ENCODE measurements around the gene CDK5R1. TPM values are rescaled to one million over a fixed set of nuclear protein-coding genes. Genes with fewer than 3 reads are reported as not detected.

CDK5R1 gene
- total RNA-seq = 8.2 and 14.7 TPM in 2 replicates

DNA sequence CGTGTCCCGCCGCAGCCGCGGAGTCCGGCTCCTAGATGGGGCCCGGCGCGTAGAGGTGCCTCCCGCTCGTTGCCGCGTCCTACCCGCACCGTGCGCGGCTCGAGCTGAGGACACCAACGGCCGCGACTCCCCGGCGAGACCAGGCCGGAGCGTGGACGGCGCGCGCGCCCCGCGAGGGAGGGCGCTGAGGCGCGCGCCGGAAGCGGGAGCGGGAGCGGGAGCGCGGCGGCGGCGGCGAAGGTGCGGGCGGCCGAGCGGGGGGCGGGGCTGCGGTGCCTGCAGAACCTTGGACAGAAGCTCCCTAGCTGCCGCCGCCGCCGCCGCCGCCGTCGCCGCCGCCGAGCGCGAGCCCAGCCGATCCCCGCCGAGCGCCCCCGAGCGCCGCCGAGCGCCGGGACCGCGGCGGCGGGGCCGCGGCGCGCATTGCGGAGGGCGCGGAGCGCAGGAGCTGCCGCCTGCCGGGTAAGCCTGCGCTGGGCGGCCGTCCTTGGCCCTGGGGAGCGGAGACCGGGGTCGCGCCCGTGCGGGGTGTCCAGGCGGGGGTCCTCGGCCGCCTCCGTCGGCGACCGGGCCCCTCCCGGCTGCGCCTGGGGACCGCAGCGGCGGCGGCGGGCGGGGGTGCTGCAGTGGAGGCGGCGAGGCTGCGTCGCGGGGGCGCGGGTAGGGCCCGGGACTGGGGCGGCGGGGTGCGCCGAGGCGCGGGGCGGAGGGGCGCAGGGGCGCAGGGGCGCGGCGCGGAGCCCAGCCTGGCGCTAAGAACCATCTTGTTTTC lies at the start of gene CDK5R1:
TSS of gene CDK5R1 (plus strand) at position 293 of the 772 bp plus-strand sequence. CDS start 628 bp downstream, outside the sequence.

DNA sequence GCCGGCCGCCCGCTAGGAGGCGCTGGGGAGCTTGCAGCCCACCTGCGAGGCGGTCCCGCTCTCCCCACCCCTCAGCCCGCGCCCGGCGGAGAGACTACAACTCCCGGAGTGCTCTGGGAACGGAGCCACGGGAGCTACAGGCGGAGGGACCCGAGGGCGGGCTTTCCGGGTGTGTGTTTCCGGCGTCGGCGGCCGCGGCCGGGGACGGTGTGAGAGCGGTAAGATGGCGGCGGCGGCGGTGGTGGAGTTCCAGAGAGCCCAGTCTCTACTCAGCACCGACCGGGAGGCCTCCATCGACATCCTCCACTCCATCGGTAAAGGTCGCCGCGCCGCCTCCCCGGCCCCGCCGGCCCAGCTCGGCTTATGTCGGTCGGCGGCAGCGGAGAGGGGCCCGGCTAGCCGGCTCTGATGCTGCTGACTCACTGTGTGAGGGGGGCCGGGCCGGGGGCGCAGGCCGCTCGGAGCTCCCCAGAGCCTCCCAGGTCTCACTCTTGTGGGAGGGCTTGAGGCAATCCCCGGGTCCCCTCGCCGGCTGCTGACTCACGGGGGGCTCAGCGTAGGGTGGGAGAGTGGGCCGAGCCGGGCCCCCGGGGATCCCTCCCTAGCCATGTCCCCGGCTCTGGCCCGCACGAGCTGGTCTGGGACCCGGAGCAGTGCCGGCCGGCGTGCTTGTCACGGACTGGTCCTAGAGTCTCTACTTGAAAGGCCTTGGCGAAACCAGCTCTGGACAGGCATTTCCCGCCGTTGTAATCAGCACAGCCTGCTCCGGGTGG lies 42.3 kb upstream of the CDK5R1 start, which contains the start of gene PSMD11:
TSS of gene PSMD11 (plus strand) at position 210 of the 773 bp plus-strand sequence. CDS start at position 224, 14 bp downstream.

Small RNA genes lying within 50 kb of the gene (small RNA-seq; reads per million reads assigned to genes)
- not detected for gene RF00019

Other genes with a start within 250 kb of the CDK5R1 start
- gene RHBDL3, start 221.2 kb upstream of the CDK5R1 start, total RNA-seq = under 0.01 and 0.39 TPM in 2 replicates
- gene C17orf75, start 144.8 kb upstream of the CDK5R1 start, total RNA-seq = 11.4 and 16.8 TPM in 2 replicates
- gene ZNF207, start 136.8 kb upstream of the CDK5R1 start, total RNA-seq = 95.0 and 152 TPM in 2 replicates
- gene PSMD11, start 42.5 kb upstream of the CDK5R1 start, total RNA-seq = 45.9 and 92.3 TPM in 2 replicates

Data from placental epithelial cell (primary cell).